H1 (cell line): ENCODE measurements around the gene VPS51. TPM values are rescaled to one million over a fixed set of nuclear protein-coding genes. Genes with fewer than 3 reads are reported as not detected.

Source experiments
- CTCF ChIA-PET: fragments of 300-600 bp; sonication (Branson Sonifier 250); formaldehyde crosslinking; loops from one replicate; lab custom pipeline; 2021; ENCODE audit not compliant: partially characterized antibody; lab: Charles Lee
- POLR2A ChIA-PET: fragments of 300-600 bp; sonication (Branson Sonifier 250); formaldehyde crosslinking; loops from one replicate; lab custom pipeline; 2021; ENCODE audit warnings: inconsistent platforms; ENCODE audit not compliant: partially characterized antibody; lab: Charles Lee
- DNase-seq, 2 experiments: peaks; one replicate each; pipeline versions ENCODE4 v3.0.0 to v3.0.0-alpha.2; 2010 to 2022; ENCODE audit warnings: low spot score in 2 of 2, low read depth in 1 of 2, mixed read lengths in 1 of 2
- FAIRE-seq: peaks from 2 replicates; lab custom pipeline; 2011; peaks lifted over from hg19 to GRCh38; lab: Jason Lieb, UNC
- H2AFZ ChIP-seq: 2 replicates; pipeline ENCODE4 v1.8.1; 2012; ENCODE audit warnings: low read length, inconsistent platforms
- H2AK5ac ChIP-seq: 2 replicates; pipeline ENCODE4 v1.6.1; 2013; ENCODE audit warnings: low read depth, low read length
- H2BK120ac ChIP-seq: replicated peaks from 2 replicates; pipeline ENCODE3; 2013; ENCODE audit warnings: low read depth, low read length, inconsistent platforms
- H2BK12ac ChIP-seq: 2 replicates; pipeline ENCODE4 v1.6.1; 2013; ENCODE audit warnings: low read depth, low read length
- H2BK15ac ChIP-seq: 2 replicates; pipeline ENCODE4 v1.6.1; 2013; ENCODE audit warnings: low read length
- H2BK20ac ChIP-seq: 2 replicates; pipeline ENCODE4 v1.6.1; 2013; ENCODE audit warnings: low read length
- H2BK5ac ChIP-seq: 2 replicates; pipeline ENCODE4 v1.6.1; 2013; ENCODE audit warnings: low read depth, low read length
- H3K14ac ChIP-seq: 2 replicates; pipeline ENCODE4 v1.6.1; 2013; ENCODE audit warnings: inconsistent platforms; ENCODE audit not compliant: insufficient read length
- H3K18ac ChIP-seq: 2 replicates; pipeline ENCODE4 v1.6.1; 2013; ENCODE audit warnings: low read length; ENCODE audit errors: extremely low read depth
- H3K23ac ChIP-seq: 2 replicates; pipeline ENCODE4 v1.6.1; 2013; ENCODE audit warnings: inconsistent platforms; ENCODE audit not compliant: insufficient read length
- H3K23me2 ChIP-seq: 2 replicates; pipeline ENCODE4 v1.6.1; 2013; ENCODE audit warnings: low read depth, low read length
- H3K27ac ChIP-seq: 2 replicates; pipeline ENCODE4 v1.6.1; 2011; ENCODE audit warnings: low read depth, low read length, inconsistent platforms
- H3K27me3 ChIP-seq, 4 experiments: replicated peaks in 1 of 4; 1 replicate in 1 of 4; 2 replicates in 3 of 4; pipeline versions ENCODE4 v1.6.1 to v1.8.1; 2011 to 2013; ENCODE audit warnings: low read length in 3 of 4, mild to moderate bottlenecking in 3 of 4, inconsistent platforms in 2 of 4, mixed read lengths in 2 of 4, moderate library complexity in 1 of 4; ENCODE audit not compliant: control insufficient read depth in 3 of 4, insufficient read depth in 3 of 4; ENCODE audit errors: extremely low read depth in 1 of 4
- H3K36me3 ChIP-seq, 4 experiments: 2 replicates each; pipeline versions ENCODE4 v1.6.1 to v1.8.1; 2011 to 2013; ENCODE audit warnings: mild to moderate bottlenecking in 4 of 4, low read length in 3 of 4, moderate library complexity in 2 of 4, control low read depth in 1 of 4, inconsistent platforms in 1 of 4; ENCODE audit not compliant: insufficient read depth in 4 of 4, control insufficient read depth in 2 of 4
- H3K4ac ChIP-seq: replicated peaks from 2 replicates; pipeline ENCODE3; 2013; ENCODE audit warnings: low read length, low read depth, mixed read lengths, inconsistent platforms; ENCODE audit not compliant: insufficient read length
- H3K4me1 ChIP-seq, 4 experiments: replicated peaks in 1 of 4; 1 replicate in 1 of 4; 2 replicates in 3 of 4; pipeline versions ENCODE4 v1.6.1 to v1.8.1; 2011 to 2013; ENCODE audit warnings: low read length in 3 of 4, inconsistent platforms in 2 of 4, mixed read lengths in 1 of 4; ENCODE audit not compliant: insufficient read depth in 4 of 4, control insufficient read depth in 3 of 4
- H3K4me2 ChIP-seq, 2 experiments: 2 replicates each; pipeline versions ENCODE4 v1.6.1 to v1.8.1; 2011 to 2013; ENCODE audit warnings: low read depth in 2 of 2, low read length in 2 of 2, control low read depth in 1 of 2, inconsistent platforms in 1 of 2, mild to moderate bottlenecking in 1 of 2; ENCODE audit not compliant: insufficient read depth in 1 of 2
- H3K4me3 ChIP-seq, 4 experiments: fragments of 200-600, 300-600 bp in 1 of 4; sonication (generic), shearing (Covaris generic), sonication (Bioruptor Twin) in 1 of 4; 2 replicates each; pipeline versions ENCODE4 v1.5.1 to v1.8.1; 2011 to 2016; ENCODE audit warnings: low read length in 4 of 4, low read depth in 3 of 4, control low read depth in 2 of 4, inconsistent platforms in 2 of 4, mild to moderate bottlenecking in 2 of 4, mixed read lengths in 1 of 4, moderate library complexity in 1 of 4; ENCODE audit not compliant: insufficient read depth in 2 of 4; ENCODE audit errors: extremely low read depth in 1 of 4
- H3K56ac ChIP-seq: replicated peaks from 2 replicates; pipeline ENCODE3; 2013; ENCODE audit warnings: low read depth, mild to moderate bottlenecking, mixed read lengths, low read length, inconsistent platforms; ENCODE audit not compliant: insufficient read length
- H3K79me1 ChIP-seq: 2 replicates; pipeline ENCODE4 v1.6.1; 2013; ENCODE audit warnings: low read depth, low read length, control low read depth
- H3K79me2 ChIP-seq, 2 experiments: 2 replicates each; pipeline versions ENCODE4 v1.6.1 to v1.8.1; 2012 to 2013; ENCODE audit warnings: low read length in 2 of 2, mild to moderate bottlenecking in 2 of 2, inconsistent platforms in 1 of 2; ENCODE audit not compliant: insufficient read depth in 2 of 2, control insufficient read depth in 1 of 2
- H3K9ac ChIP-seq, 4 experiments: replicated peaks in 1 of 4; 1 replicate in 1 of 4; 2 replicates in 3 of 4; pipeline versions ENCODE4 v1.6.1 to v1.8.1; 2011 to 2013; ENCODE audit warnings: low read depth in 3 of 4, low read length in 3 of 4, control low read depth in 2 of 4, mild to moderate bottlenecking in 2 of 4, moderate library complexity in 2 of 4, inconsistent platforms in 1 of 4; ENCODE audit errors: extremely low read depth in 1 of 4
- H3K9me3 ChIP-seq, 2 experiments: 2 replicates each; pipeline versions ENCODE4 v1.6.1 to v1.8.1; 2012 to 2013; ENCODE audit warnings: mild to moderate bottlenecking in 2 of 2, moderate library complexity in 2 of 2, control low read depth in 1 of 2, inconsistent platforms in 1 of 2, low read depth in 1 of 2, low read length in 1 of 2, mixed read lengths in 1 of 2; ENCODE audit not compliant: insufficient read depth in 2 of 2
- H4K20me1 ChIP-seq, 2 experiments: replicated peaks in 1 of 2; 2 replicates each; pipeline versions ENCODE3 to v1.8.1; 2011 to 2013; ENCODE audit warnings: inconsistent platforms in 2 of 2, low read length in 2 of 2, mild to moderate bottlenecking in 1 of 2; ENCODE audit not compliant: insufficient read depth in 2 of 2, control insufficient read depth in 1 of 2
- H4K5ac ChIP-seq: 2 replicates; pipeline ENCODE4 v1.6.1; 2013; ENCODE audit warnings: low read length, low read depth, mixed read lengths, inconsistent platforms; ENCODE audit not compliant: insufficient read length
- H4K8ac ChIP-seq: 2 replicates; pipeline ENCODE4 v1.8.0; 2013; ENCODE audit warnings: mild to moderate bottlenecking, moderate library complexity, low read length, inconsistent platforms; ENCODE audit not compliant: insufficient read depth; ENCODE audit errors: extremely low read depth
- H4K91ac ChIP-seq: replicated peaks from 2 replicates; pipeline ENCODE3; 2013; ENCODE audit warnings: low read length, mixed read lengths, inconsistent platforms; ENCODE audit not compliant: insufficient read length
- HDAC2 ChIP-seq, 2 experiments: fragments of 300-600 bp in 1 of 2; sonication (generic) in 1 of 2; IDR thresholded peaks; 2 replicates each; pipeline ENCODE4 v1.6.1; 2011 to 2012; ENCODE audit warnings: low read depth in 2 of 2, low read length in 2 of 2, mild to moderate bottlenecking in 2 of 2, moderate library complexity in 2 of 2, borderline replicate concordance in 1 of 2, inconsistent platforms in 1 of 2
- POU5F1 ChIP-seq: IDR thresholded peaks from 2 replicates; pipeline ENCODE4 v1.6.1; 2011; ENCODE audit warnings: low read depth, mild to moderate bottlenecking, low read length, moderate library complexity
- SP4 ChIP-seq: IDR thresholded peaks from 2 replicates; pipeline ENCODE4 v1.6.1; 2012; ENCODE audit warnings: low read length, inconsistent platforms
- WGBS, 2 experiments: shearing (Covaris generic) in 1 of 2; methylation state at CpG; one replicate each; pipeline versions ENCODE4 v1.1.6 to v1.1.7; 2013 to 2015; ENCODE audit warnings: low lambda C conversion rate in 2 of 2, mixed read lengths in 2 of 2, inconsistent platforms in 1 of 2, low coverage in 1 of 2, missing lambda C conversion rate in 1 of 2; ENCODE audit not compliant: insufficient replicate concordance in 2 of 2, insufficient coverage in 1 of 2, insufficient read length in 1 of 2; ENCODE audit errors: extremely low coverage in 1 of 2, missing lambda C conversion rate in 1 of 2; 5-methylcytosine and 5-hydroxymethylcytosine counted together
- polyA plus RNA-seq, 7 experiments: library from polyadenylated mRNA; depleted of rRNA in 3 of 7; stranded (reverse) in 5 of 7; unstranded in 2 of 7; fragments of >200 nt in 5 of 7; fragments of 200-250 nt in 2 of 7; gene quantifications; 1 replicate in 5 of 7; 2 replicates in 1 of 7; 4 replicates in 1 of 7; pipeline versions ENCODE4 v1.2.1 to v1.2.3, GENCODE V29; 2011 to 2013; ENCODE audit warnings: missing spikeins in 2 of 7, mixed read lengths in 2 of 7
- total RNA-seq: library from RNA; stranded (reverse); fragmentation: NEBNext Ultra II Directional; extraction: Animal tissue kit (Norgen Biotek cat#: 25700); gene quantifications from 2 replicates; pipeline ENCODE4 v1.2.1, GENCODE V29; 2021

The VPS51 gene
- total and polyA plus RNA-seq, 2 of the 8 experiments (the other 6 are each of a cell fraction or from before 2014, with no cell fraction given), result 97.4 to 142 TPM

DNA sequence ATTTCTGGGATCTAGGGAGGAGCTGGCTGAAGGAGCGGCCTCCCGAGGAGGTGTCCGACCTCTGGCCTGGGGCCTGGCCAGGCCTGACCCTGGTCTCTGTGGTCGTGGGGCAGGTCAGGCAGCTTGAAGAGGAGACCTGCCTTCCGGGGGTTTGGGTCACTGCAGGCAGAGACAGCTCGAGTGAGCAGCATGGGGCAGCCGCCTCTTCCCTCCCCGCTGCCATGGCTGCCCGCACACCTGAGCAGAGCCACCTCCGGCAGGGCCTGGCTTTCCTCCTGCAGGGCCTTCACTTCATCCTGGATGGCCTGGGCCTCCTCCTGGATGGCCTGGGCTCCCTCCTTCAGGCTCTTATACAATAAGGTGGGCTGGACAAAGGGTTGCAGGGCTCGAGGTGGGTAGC is 29.7 kb upstream of the VPS51 start:
- Histone ChIP-seq H3K18ac (peak overlapping the region; percentile 95), H3K4me1 (peaks cover 5 to 23% (median 17%) of the 10 kb centered on the region in 4 experiments), H3K9ac (peak overlapping the region in 2 of 4 experiments; percentile 29 to 48; a peak in 3 of 7 replicates), H4K20me1 (no peaks in the 10 kb centered on the region), H2BK20ac (0 out of 2 replicates have a peak overlapping the region, but pooled peaks have one; percentile 48), H3K4me2 (peak overlapping the region; percentile 31 to 55; a peak in 3 of 4 replicates), H3K4me3 (peak overlapping the region in 2 of 4 experiments; percentile 19 to 34; a peak in 5 of 8 replicates), H3K36me3 (no peaks in the 10 kb centered on the region), H4K91ac (peak overlapping the region; percentile 79), H2AFZ (no peak overlapping the region), H2BK120ac (peak overlapping the region; percentile 6), H3K79me1 (no peaks in the 10 kb centered on the region), H3K23me2 (no peaks in the 10 kb centered on the region), H4K5ac (peak overlapping the region; percentile 34), H3K27me3 (no peaks in the 10 kb centered on the region), H3K9me3 (no peaks in the 10 kb centered on the region), H3K14ac (no peak overlapping the region), H3K56ac (no peak overlapping the region), H3K79me2 (no peaks in the 10 kb centered on the region), H4K8ac (peak overlapping the region; percentile 81; the same call in 1 of the 2 replicates), H2BK15ac (peak overlapping the region; percentile 12; the same call in 1 of the 2 replicates), H3K23ac (no peak overlapping the region), H2BK12ac (peak overlapping the region; percentile 92; the same call in 1 of the 2 replicates), H2BK5ac (peak overlapping the region; percentile 69; the same call in 1 of the 2 replicates), H3K4ac (peak overlapping the region; percentile 95), H2AK5ac (no peak overlapping the region; the same call in 1 of the 2 replicates), H3K27ac (peak overlapping the region; percentile 52; the same call in 1 of the 2 replicates)
- 76% methylated on average over 7 of the region's 11 CpGs; no CpG with 5 or more reads in 1 of the 2 experiments for WGBS, 2 experiments
- ChIA-PET POLR2A (interaction anchor here (0.9 to 21.6 kb wide), 11 partner anchors 10 to 289 kb away, joined by 3 to 230 read pairs (median 4); partner anchors contain the start of genes ARL2, EHD1, FAU and MRPL49), CTCF (interaction anchor here (0.7 to 3.1 kb wide), 5 partner anchors 9 to 219 kb away, joined by 3 to 21 read pairs (median 6); no protein-coding TSS in a partner anchor)
- FAIRE-seq (no peak), DNase-seq (no peak)
- TF ChIP-seq POU5F1, result no peak
- TF ChIP-seq HDAC2 (IDR thresholded peaks at IDR 0.05; ENCODE audit: borderline replicate concordance in 1 of 2, low read depth in 2 of 2, low read length in 2 of 2), result no peak
- TF ChIP-seq SP4, result no peak
